HL-60 (cell line): ENCODE results near the gene RBMS3.

Source experiments
- CTCF ChIP-seq: IDR thresholded peaks from one replicate; pipeline ENCODE4 v1.5.1; 2011; ENCODE audit warnings: low read length, control low read depth, inconsistent platforms; ENCODE audit not compliant: insufficient read depth
- REST ChIP-seq: IDR thresholded peaks from 2 replicates; pipeline ENCODE4 v1.6.1; 2012; ENCODE audit warnings: low read depth; ENCODE audit not compliant: insufficient replicate concordance

GRCh38 chr3:29520764-29521163, 239.9 kb downstream of the RBMS3 start:
- no peak for TF ChIP-seq CTCF
- TF ChIP-seq REST = no peak
